Left lung (tissue), 10 donors: Measurements from ENCODE around the gene PLCL1. TPM values are rescaled to one million over a fixed set of nuclear protein-coding genes. Genes with fewer than 3 reads are reported as not detected.

Source experiments
- ATAC-seq: fragments of 200-7000 bp; cut with Tn5 transposase; one replicate; pipeline ENCODE4 v1.9.1; 2020; ENCODE audit warnings: moderate library complexity
- DNase-seq, 4 donors: peaks; one replicate each; pipeline ENCODE4 v3.0.0-alpha.2; 2013 to 2020
- H3K27ac ChIP-seq, 2 donors: fragments of 200-600 bp; sonication (generic) in 1 of 2; one replicate each; pipeline versions ENCODE4 v1.5.0 to v1.8.0; 2020 to 2021
- H3K27me3 ChIP-seq, 2 donors: fragments of 200-600 bp; sonication (generic) in 1 of 2; one replicate each; pipeline versions ENCODE4 v1.5.0 to v1.8.0; 2020 to 2021
- H3K36me3 ChIP-seq, 2 donors: fragments of 200-600 bp; sonication (generic) in 1 of 2; one replicate each; pipeline versions ENCODE4 v1.5.0 to v1.8.0; 2020 to 2021
- H3K4me1 ChIP-seq, 2 donors: fragments of 200-600 bp; one replicate each; pipeline ENCODE4 v1.8.0; 2021
- H3K4me3 ChIP-seq, 2 donors: fragments of 200-600 bp; sonication (generic) in 1 of 2; one replicate each; pipeline versions ENCODE4 v1.5.0 to v1.8.0; 2020 to 2021; ENCODE audit warnings: mild to moderate bottlenecking in 1 of 2
- H3K9me3 ChIP-seq, 2 donors: fragments of 200-600 bp; sonication (generic) in 1 of 2; one replicate each; pipeline versions ENCODE4 v1.5.0 to v1.8.0; 2020 to 2021
- CTCF ChIP-seq, 2 donors: fragments of 200-600 bp; sonication (generic) in 1 of 2; IDR thresholded peaks; one replicate each; pipeline versions ENCODE4 v1.5.0 to v1.8.0; 2021; ENCODE audit warnings: antibody characterized with exemption in 2 of 2
- intact Hi-C, 2 donors: fragments of 100-400 bp; cut with DNase I; formaldehyde crosslinking; loops; one replicate each; pipeline versions ENCODE4 v1.11.2 to v1.14.2; 2022
- polyA plus RNA-seq, 6 donors: library from polyadenylated mRNA; unstranded; fragments of 120-200 nt; gene quantifications; one replicate each; pipeline ENCODE4 v1.2.1, GENCODE V29; 2013; ENCODE audit not compliant: insufficient read length in 6 of 6
- total RNA-seq, 2 donors: library from RNA; stranded (reverse); fragmentation: NEBNext Ultra II Directional; extraction: Animal tissue kit (Norgen Biotek cat#: 25700); gene quantifications; one replicate each; pipeline ENCODE4 v1.2.1, GENCODE V29; 2021
- donor health status: DM: no; HTN: yes; CAD: no.
- donor health status: DM: no; HTN: no; CAD: no.

Gene PLCL1
- total and polyA plus RNA-seq, 8 donors = 3.4 to 15.3 (median 10.3) TPM

GRCh38 chr2:197938555-197938954, 134.2 kb downstream of the PLCL1 start:
- no peak for ATAC-seq
- H3K27me3 ChIP-seq = no peaks in the 10 kb centered on the region
- intact Hi-C loops = no loop called here
- H3K4me3 ChIP-seq = no peak overlapping the region
- H3K36me3 ChIP-seq = no peaks in the 10 kb centered on the region
- no peak overlapping the region for H3K27ac ChIP-seq
- no peaks in the 10 kb centered on the region for H3K4me1 ChIP-seq
- DNase-seq = no peak
- TF ChIP-seq CTCF (IDR thresholded peaks at IDR 0.05) = no peak
- no peaks in the 10 kb centered on the region for H3K9me3 ChIP-seq

- no peak for TF ChIP-seq CTCF (IDR thresholded peaks at IDR 0.05)
- no peak overlapping the region for H3K27ac ChIP-seq
- H3K4me1 ChIP-seq = no peaks in the 10 kb centered on the region
- ATAC-seq (no peak), DNase-seq (no peak)
- H3K36me3 ChIP-seq = no peaks in the 10 kb centered on the region
- intact Hi-C loops = no loop called here
- H3K4me3 ChIP-seq = no peak overlapping the region
- no peaks in the 10 kb centered on the region for H3K9me3 ChIP-seq
- no peaks in the 10 kb centered on the region for H3K27me3 ChIP-seq
Measured at GRCh38 chr2:197939787-197940186, 135.4 kb downstream of the PLCL1 start.

GRCh38 chr2:197940382-197940781, 136.0 kb downstream of the PLCL1 start:
- Histone ChIP-seq H3K27me3 (no peaks in the 10 kb centered on the region), H3K4me1 (no peaks in the 10 kb centered on the region), H3K4me3 (no peak overlapping the region), H3K36me3 (no peaks in the 10 kb centered on the region), H3K9me3 (no peaks in the 10 kb centered on the region), H3K27ac (no peak overlapping the region)
- ATAC-seq (no peak), DNase-seq (peak in 2 of 4 donors; percentile 73 to 75)
- no peak for TF ChIP-seq CTCF (IDR thresholded peaks at IDR 0.05)
- intact Hi-C loops = no loop called here

GRCh38 chr2:197941715-197942114, 137.3 kb downstream of the PLCL1 start:
- DNase-seq (no peak), ATAC-seq (no peak)
- Histone ChIP-seq H3K27ac (no peak overlapping the region), H3K36me3 (no peaks in the 10 kb centered on the region), H3K9me3 (no peaks in the 10 kb centered on the region), H3K4me3 (no peak overlapping the region), H3K27me3 (no peaks in the 10 kb centered on the region), H3K4me1 (no peaks in the 10 kb centered on the region)
- TF ChIP-seq CTCF (IDR thresholded peaks at IDR 0.05) = no peak
- intact Hi-C loops = no loop called here

- intact Hi-C loops = no loop called here
- Histone ChIP-seq H3K27me3 (no peaks in the 10 kb centered on the region), H3K4me3 (no peak overlapping the region), H3K4me1 (no peaks in the 10 kb centered on the region), H3K36me3 (no peaks in the 10 kb centered on the region), H3K27ac (no peak overlapping the region), H3K9me3 (no peaks in the 10 kb centered on the region)
- ATAC-seq = no peak
- no peak for TF ChIP-seq CTCF (IDR thresholded peaks at IDR 0.05)
- DNase-seq = no peak
Measured at GRCh38 chr2:197943731-197944130, 139.3 kb downstream of the PLCL1 start.
